Neuronal stem cell (in vitro differentiated cells): Measurements from ENCODE around the gene SDCCAG8.

Source experiments
- DNase-seq: peaks from one replicate; pipeline ENCODE4 v3.0.0-alpha.2; 2013; ENCODE audit warnings: low spot score
- H2AFZ ChIP-seq: one replicate; pipeline ENCODE4 v1.6.1; 2013; ENCODE audit warnings: mild to moderate bottlenecking, low read length, inconsistent platforms
- H2AK5ac ChIP-seq: 2 replicates; pipeline ENCODE4 v1.6.1; 2013; ENCODE audit warnings: low read depth, mild to moderate bottlenecking, inconsistent platforms, low read length, moderate library complexity, mixed read lengths
- H2BK120ac ChIP-seq: 2 replicates; pipeline ENCODE4 v1.6.1; 2013; ENCODE audit warnings: low read depth, mild to moderate bottlenecking, inconsistent platforms, low read length, moderate library complexity, mixed read lengths
- H2BK12ac ChIP-seq: one replicate; pipeline ENCODE4 v1.6.1; 2013; ENCODE audit warnings: low read length, inconsistent platforms
- H2BK15ac ChIP-seq: 2 replicates; pipeline ENCODE4 v1.6.1; 2013; ENCODE audit warnings: mild to moderate bottlenecking, low read length, inconsistent platforms, mixed read lengths
- H2BK5ac ChIP-seq: one replicate; pipeline ENCODE4 v1.6.1; 2013; ENCODE audit warnings: inconsistent platforms, mild to moderate bottlenecking, low read length, moderate library complexity
- H3K14ac ChIP-seq: one replicate; pipeline ENCODE4 v1.6.1; 2013; ENCODE audit warnings: low read length, inconsistent platforms
- H3K18ac ChIP-seq: 2 replicates; pipeline ENCODE4 v1.6.1; 2013; ENCODE audit warnings: low read length, inconsistent platforms
- H3K23ac ChIP-seq: 2 replicates; pipeline ENCODE4 v1.6.1; 2013; ENCODE audit warnings: low read depth, mild to moderate bottlenecking, mixed read lengths, low read length, inconsistent platforms; ENCODE audit not compliant: poor library complexity
- H3K27ac ChIP-seq: replicated peaks from 3 replicates; pipeline ENCODE4 v1.5.1; 2013; ENCODE audit warnings: low read length, inconsistent platforms
- H3K27me3 ChIP-seq, 3 experiments: 2 replicates each; pipeline ENCODE4 v1.6.1; 2013; ENCODE audit warnings: low read length in 3 of 3, mild to moderate bottlenecking in 2 of 3, inconsistent platforms in 1 of 3, low read depth in 1 of 3, mixed read lengths in 1 of 3, moderate library complexity in 1 of 3; ENCODE audit not compliant: control insufficient read depth in 3 of 3, insufficient read depth in 3 of 3
- H3K36me3 ChIP-seq, 2 donors: replicated peaks in 1 of 2; 2 replicates each; pipeline ENCODE4 v1.6.1; 2013; ENCODE audit warnings: low read length in 2 of 2; ENCODE audit not compliant: control insufficient read depth in 2 of 2, insufficient read depth in 2 of 2
- H3K4ac ChIP-seq: 2 replicates; pipeline ENCODE4 v1.6.1; 2013; ENCODE audit warnings: inconsistent platforms, mild to moderate bottlenecking, low read length, moderate library complexity
- H3K4me1 ChIP-seq, 2 donors: 1 replicate in 1 of 2; 2 replicates in 1 of 2; pipeline ENCODE4 v1.6.1; 2013; ENCODE audit warnings: low read length in 2 of 2, low read depth in 1 of 2; ENCODE audit not compliant: control insufficient read depth in 2 of 2, insufficient read depth in 1 of 2
- H3K4me2 ChIP-seq: one replicate; pipeline ENCODE4 v1.6.1; 2013; ENCODE audit warnings: mild to moderate bottlenecking, low read length, inconsistent platforms; ENCODE audit not compliant: insufficient read depth, poor library complexity, severe bottlenecking
- H3K4me3 ChIP-seq, 2 donors: 2 replicates each; pipeline ENCODE4 v1.5.1; 2013; ENCODE audit warnings: low read length in 2 of 2, mild to moderate bottlenecking in 2 of 2, inconsistent platforms in 1 of 2, moderate library complexity in 1 of 2
- H3K79me1 ChIP-seq: one replicate; pipeline ENCODE4 v1.6.1; 2013; ENCODE audit warnings: low read depth, mild to moderate bottlenecking, inconsistent platforms, low read length, moderate library complexity
- H3K9ac ChIP-seq: one replicate; pipeline ENCODE4 v1.6.1; 2013; ENCODE audit warnings: mild to moderate bottlenecking, low read depth, low read length, inconsistent platforms; ENCODE audit not compliant: poor library complexity
- H3K9me3 ChIP-seq, 2 donors: replicated peaks in 1 of 2; 2 replicates each; pipeline versions ENCODE3 to v1.6.1; 2013; ENCODE audit warnings: low read length in 2 of 2, mild to moderate bottlenecking in 2 of 2, inconsistent platforms in 1 of 2, low read depth in 1 of 2, mixed read lengths in 1 of 2, moderate library complexity in 1 of 2; ENCODE audit not compliant: control insufficient read depth in 2 of 2, insufficient read depth in 1 of 2
- H4K8ac ChIP-seq: one replicate; pipeline ENCODE4 v1.6.1; 2013; ENCODE audit warnings: low read depth, mild to moderate bottlenecking, inconsistent platforms, low read length, moderate library complexity
- H4K91ac ChIP-seq: one replicate; pipeline ENCODE4 v1.6.1; 2013; ENCODE audit warnings: low read length, low read depth, mild to moderate bottlenecking, inconsistent platforms; ENCODE audit not compliant: poor library complexity
- WGBS, 2 donors: extraction: QIAGEN DNeasy Blood & Tissue Kit; methylation state at CpG; one replicate each; pipeline ENCODE4 v1.1.7; 2013; ENCODE audit warnings: missing lambda C conversion rate in 2 of 2, mixed read lengths in 1 of 2; ENCODE audit not compliant: insufficient read length in 2 of 2, insufficient replicate concordance in 1 of 2; ENCODE audit errors: extremely low coverage in 2 of 2; 5-methylcytosine and 5-hydroxymethylcytosine counted together

Gene SDCCAG8

DNA sequence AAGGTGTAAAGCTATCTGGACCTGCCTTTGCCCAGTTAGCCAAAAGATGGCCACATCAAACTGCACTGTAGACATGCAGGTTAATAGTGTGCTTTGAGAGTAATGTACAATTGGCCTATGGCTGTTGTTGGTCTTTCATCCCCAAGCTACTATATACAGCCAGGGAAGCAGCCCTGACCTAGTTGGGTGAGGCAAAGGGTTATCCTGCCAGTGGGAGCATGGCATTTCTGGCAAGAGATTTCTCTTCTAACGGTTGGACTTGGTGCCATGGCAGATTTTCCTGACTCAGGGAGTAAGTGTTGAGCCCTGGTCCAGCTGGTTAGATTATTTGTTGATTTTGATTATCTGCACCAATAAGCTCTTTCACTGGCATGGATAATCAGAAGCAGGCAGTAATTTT is 119.8 kb downstream of the SDCCAG8 start:
- no peak overlapping the region for H3K23ac ChIP-seq
- H4K8ac ChIP-seq, result no peak overlapping the region
- no peak overlapping the region for H2AK5ac ChIP-seq
- H3K4me3 ChIP-seq, result peak overlapping the region in 1 of 2 donors; percentile 68
- no peaks in the 10 kb centered on the region for H3K27me3 ChIP-seq
- H3K14ac ChIP-seq, result no peak overlapping the region
- WGBS, 2 donors, result no CpG with 5 or more reads among the region's 1 CpG
- H3K79me1 ChIP-seq, result no peaks in the 10 kb centered on the region
- peaks cover 0 to 5% of the 10 kb centered on the region in 2 donors for H3K4me1 ChIP-seq
- no peak overlapping the region for H2AFZ ChIP-seq
- H3K4me2 ChIP-seq, result no peak overlapping the region
- no peak overlapping the region for H2BK5ac ChIP-seq
- no peak overlapping the region for H2BK15ac ChIP-seq
- peaks cover 0 to 17% of the 10 kb centered on the region in 2 donors for H3K9me3 ChIP-seq
- no peak overlapping the region for H3K9ac ChIP-seq
- no peak overlapping the region for H3K27ac ChIP-seq
- H2BK120ac ChIP-seq, result no peak overlapping the region
- H3K18ac ChIP-seq, result no peak overlapping the region
- H3K4ac ChIP-seq, result no peak overlapping the region
- no peak overlapping the region for H2BK12ac ChIP-seq
- no peak overlapping the region for H4K91ac ChIP-seq
- DNase-seq, result no peak
- peaks cover 0 to 1% of the 10 kb centered on the region in 2 donors for H3K36me3 ChIP-seq

GRCh38 chr1:243378669-243379068 is 122.8 kb downstream of the SDCCAG8 start:
- WGBS, 2 donors, result no CpG with 5 or more reads among the region's 3 CpGs
- no peak overlapping the region for H3K27ac ChIP-seq
- H3K4ac ChIP-seq, result no peak overlapping the region

GRCh38 chr1:243379208-243379607 is 123.4 kb downstream of the SDCCAG8 start:
- no peak overlapping the region for H3K4me2 ChIP-seq
- no peak overlapping the region for H3K23ac ChIP-seq
- no peak overlapping the region for H3K18ac ChIP-seq
- no peak overlapping the region for H2BK12ac ChIP-seq
- peaks cover 0 to 11% of the 10 kb centered on the region in 2 donors for H3K9me3 ChIP-seq
- H2AK5ac ChIP-seq, result no peak overlapping the region
- no peak overlapping the region for H2BK5ac ChIP-seq
- no CpG with 5 or more reads among the region's 1 CpG for WGBS, 2 donors
- H3K79me1 ChIP-seq, result no peaks in the 10 kb centered on the region
- peaks cover 0 to 5% of the 10 kb centered on the region in 2 donors for H3K4me1 ChIP-seq
- H2AFZ ChIP-seq, result no peak overlapping the region
- H3K14ac ChIP-seq, result no peak overlapping the region
- no peak overlapping the region for H4K8ac ChIP-seq
- no peak overlapping the region for H3K9ac ChIP-seq
- H2BK15ac ChIP-seq, result no peak overlapping the region
- H3K4ac ChIP-seq, result no peak overlapping the region
- H3K27ac ChIP-seq, result no peak overlapping the region
- peaks cover 0 to 1% of the 10 kb centered on the region in 2 donors for H3K36me3 ChIP-seq
- H2BK120ac ChIP-seq, result no peak overlapping the region
- H3K27me3 ChIP-seq, result no peaks in the 10 kb centered on the region
- no peak overlapping the region for H4K91ac ChIP-seq
- DNase-seq, result no peak
- no peak overlapping the region for H3K4me3 ChIP-seq

More at GRCh38 chr1:243378669-243379068, 122.8 kb downstream of the SDCCAG8 start:
- H3K4me1 ChIP-seq, result peaks cover 0 to 5% of the 10 kb centered on the region in 2 donors
- no peak overlapping the region for H3K4me2 ChIP-seq
- no peak overlapping the region for H4K8ac ChIP-seq
- no peak overlapping the region for H2BK120ac ChIP-seq
- no peak overlapping the region for H3K14ac ChIP-seq
- H3K9me3 ChIP-seq, result peaks cover 0 to 15% of the 10 kb centered on the region in 2 donors
- no peaks in the 10 kb centered on the region for H3K27me3 ChIP-seq
- peaks cover 0 to 1% of the 10 kb centered on the region in 2 donors for H3K36me3 ChIP-seq
- no peak for DNase-seq
- H4K91ac ChIP-seq, result no peak overlapping the region
- no peak overlapping the region for H2AK5ac ChIP-seq
- H3K9ac ChIP-seq, result no peak overlapping the region
- no peak overlapping the region for H3K4me3 ChIP-seq
- no peak overlapping the region for H2BK5ac ChIP-seq
- H2BK12ac ChIP-seq, result no peak overlapping the region
- H2AFZ ChIP-seq, result no peak overlapping the region
- no peak overlapping the region for H3K18ac ChIP-seq
- no peak overlapping the region for H3K23ac ChIP-seq
- H2BK15ac ChIP-seq, result no peak overlapping the region
- no peaks in the 10 kb centered on the region for H3K79me1 ChIP-seq

DNA sequence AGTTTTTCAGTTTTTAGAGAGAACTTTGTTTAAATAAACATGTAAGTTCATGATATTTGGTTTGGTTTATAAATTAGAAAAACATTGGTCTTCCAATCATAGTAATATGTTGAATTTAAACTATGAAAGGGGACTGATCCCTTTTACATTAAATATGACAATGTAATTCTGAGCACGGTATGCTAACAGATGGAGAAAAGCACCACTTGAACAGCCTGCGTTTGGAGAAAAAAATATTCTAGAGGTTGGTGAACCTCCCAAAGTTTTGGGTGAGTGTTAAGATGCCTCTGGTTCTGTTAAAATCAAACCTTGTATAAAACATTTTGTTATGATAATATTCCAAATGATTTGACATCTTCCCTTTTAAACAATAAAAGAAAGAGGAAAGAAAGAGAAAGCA is 123.9 kb downstream of the SDCCAG8 start:
- no peak overlapping the region for H3K14ac ChIP-seq
- DNase-seq, result no peak
- H3K27ac ChIP-seq, result no peak overlapping the region
- no peak overlapping the region for H2BK12ac ChIP-seq
- no peaks in the 10 kb centered on the region for H3K27me3 ChIP-seq
- H3K18ac ChIP-seq, result no peak overlapping the region
- H4K8ac ChIP-seq, result no peak overlapping the region
- peaks cover 0 to 6% of the 10 kb centered on the region in 2 donors for H3K9me3 ChIP-seq
- peaks cover 0 to 1% of the 10 kb centered on the region in 2 donors for H3K36me3 ChIP-seq
- no peak overlapping the region for H2AK5ac ChIP-seq
- WGBS, 2 donors, result no CpG with 5 or more reads among the region's 2 CpGs
- H3K4me3 ChIP-seq, result no peak overlapping the region
- H3K23ac ChIP-seq, result no peak overlapping the region
- no peak overlapping the region for H4K91ac ChIP-seq
- H3K79me1 ChIP-seq, result no peaks in the 10 kb centered on the region
- no peak overlapping the region for H3K4me2 ChIP-seq
- no peak overlapping the region for H3K9ac ChIP-seq
- no peak overlapping the region for H2BK5ac ChIP-seq
- H3K4ac ChIP-seq, result no peak overlapping the region
- H2AFZ ChIP-seq, result no peak overlapping the region
- H3K4me1 ChIP-seq, result peaks cover 0 to 5% of the 10 kb centered on the region in 2 donors
- no peak overlapping the region for H2BK120ac ChIP-seq
- no peak overlapping the region for H2BK15ac ChIP-seq
